K562 (cell line): ENCODE results near the gene CSTPP1.

ENCODE experiments used
- EGR1 ChIP-seq: fragments of 450-650 bp; conservative IDR thresholded peaks from 2 replicates; pipeline ENCODE4 v1.6.1; 2017; ENCODE audit warnings: mild to moderate bottlenecking
- EP300 ChIP-seq: IDR thresholded peaks from 2 replicates; pipeline ENCODE4 v1.6.1; 2012; ENCODE audit warnings: low read length, improper control_type of control experiment
- NR2C2 ChIP-seq, 2 experiments: fragments of 200-800 bp in 1 of 2; sonication (Bioruptor generic) in 1 of 2; sonication (generic) in 1 of 2; formaldehyde crosslinking in 1 of 2; IDR thresholded peaks; 2 replicates each; pipeline versions ENCODE4 v1.6.1 to v1.8.0; 2016 to 2022; ENCODE audit warnings: mild to moderate bottlenecking in 1 of 2, missing compliant biosample characterization in 1 of 2, missing genetic modification characterization in 1 of 2, missing genetic modification reagents in 1 of 2
- ZFP30 ChIP-seq: fragments of 250-450 bp; sonication (Bioruptor Pico); IDR thresholded peaks from 2 replicates; pipeline ENCODE4 v1.8.0; 2022; ENCODE audit warnings: moderate library complexity, mild to moderate bottlenecking, inconsistent platforms, borderline replicate concordance
- ZNF589 ChIP-seq: fragments of 200-800 bp; sonication (Bioruptor generic); IDR thresholded peaks from 2 replicates; pipeline ENCODE4 v1.6.1; 2016; ENCODE audit warnings: low read depth, missing genetic modification characterization, missing compliant biosample characterization
- TF ChIP-seq, protein P1 (sequence below), 3 experiments: IDR thresholded peaks in 2 of 3; conservative IDR thresholded peaks in 1 of 3; 2 replicates each; pipeline ENCODE4 v1.5.1; 2011 to 2012; ENCODE audit warnings: low read length in 3 of 3, mild to moderate bottlenecking in 3 of 3, control low read depth in 2 of 3, improper control_type of control experiment in 1 of 3, inconsistent platforms in 1 of 3, low read depth in 1 of 3, mixed read lengths in 1 of 3, moderate library complexity in 1 of 3; ENCODE audit not compliant: insufficient read depth in 2 of 3
- TF ChIP-seq, protein P2 (sequence below): fragments of 250-450 bp; sonication (Bioruptor Pico); IDR thresholded peaks from 2 replicates; pipeline ENCODE4 v1.8.0; 2021; ENCODE audit warnings: borderline replicate concordance, mild to moderate bottlenecking, moderate library complexity; ENCODE audit not compliant: poor library complexity, severe bottlenecking

DNA sequence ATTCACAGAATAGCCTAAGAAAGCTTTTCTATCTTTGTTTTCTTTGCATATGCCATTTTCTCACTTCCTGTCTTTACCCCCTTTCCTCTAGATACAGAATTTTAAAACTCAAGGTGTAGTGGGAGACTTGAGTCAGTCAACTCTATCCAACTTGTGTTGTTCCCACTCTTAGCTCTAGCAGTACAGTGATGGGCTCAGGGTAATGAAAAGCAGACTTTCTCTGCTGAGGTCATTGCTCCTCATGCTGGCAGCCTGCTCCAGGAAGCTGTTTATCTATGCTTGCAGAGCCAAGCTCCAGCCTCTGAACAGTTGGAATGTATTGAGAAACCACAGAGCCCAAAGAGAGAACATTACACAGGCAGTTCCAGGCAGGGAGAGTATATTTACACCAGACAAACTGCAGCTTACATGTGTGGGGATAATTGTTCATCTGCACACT, 68.1 kb downstream of the CSTPP1 start:
- TF ChIP-seq ZNF589 (no peak), NR2C2 (CRISPR knock-in tag; IDR thresholded peaks at IDR 0.05) (no peak), NR2C2 (tag; IDR thresholded peaks at IDR 0.05) (no peak), EP300 (peak; percentile 84), ZFP30 (CRISPR knock-in tag) (no peak), EGR1 (no peak)
- TF ChIP-seq, protein P1, sequence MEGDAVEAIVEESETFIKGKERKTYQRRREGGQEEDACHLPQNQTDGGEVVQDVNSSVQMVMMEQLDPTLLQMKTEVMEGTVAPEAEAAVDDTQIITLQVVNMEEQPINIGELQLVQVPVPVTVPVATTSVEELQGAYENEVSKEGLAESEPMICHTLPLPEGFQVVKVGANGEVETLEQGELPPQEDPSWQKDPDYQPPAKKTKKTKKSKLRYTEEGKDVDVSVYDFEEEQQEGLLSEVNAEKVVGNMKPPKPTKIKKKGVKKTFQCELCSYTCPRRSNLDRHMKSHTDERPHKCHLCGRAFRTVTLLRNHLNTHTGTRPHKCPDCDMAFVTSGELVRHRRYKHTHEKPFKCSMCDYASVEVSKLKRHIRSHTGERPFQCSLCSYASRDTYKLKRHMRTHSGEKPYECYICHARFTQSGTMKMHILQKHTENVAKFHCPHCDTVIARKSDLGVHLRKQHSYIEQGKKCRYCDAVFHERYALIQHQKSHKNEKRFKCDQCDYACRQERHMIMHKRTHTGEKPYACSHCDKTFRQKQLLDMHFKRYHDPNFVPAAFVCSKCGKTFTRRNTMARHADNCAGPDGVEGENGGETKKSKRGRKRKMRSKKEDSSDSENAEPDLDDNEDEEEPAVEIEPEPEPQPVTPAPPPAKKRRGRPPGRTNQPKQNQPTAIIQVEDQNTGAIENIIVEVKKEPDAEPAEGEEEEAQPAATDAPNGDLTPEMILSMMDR (IDR thresholded peaks at IDR 0.05 in 2 of 3, conservative IDR thresholded peaks at IDR 0.05 in 1 of 3; ENCODE audit: insufficient read depth in 2 of 3, low read depth in 1 of 3, low read length in 3 of 3) = peak in 2 of 3 experiments; percentile 10 to 15; a peak in 1 of 6 replicates
- TF ChIP-seq, protein P2, sequence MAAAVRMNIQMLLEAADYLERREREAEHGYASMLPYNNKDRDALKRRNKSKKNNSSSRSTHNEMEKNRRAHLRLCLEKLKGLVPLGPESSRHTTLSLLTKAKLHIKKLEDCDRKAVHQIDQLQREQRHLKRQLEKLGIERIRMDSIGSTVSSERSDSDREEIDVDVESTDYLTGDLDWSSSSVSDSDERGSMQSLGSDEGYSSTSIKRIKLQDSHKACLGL = no peak
